ENCODE data around the gene MRPL54.

MRPL54 gene

GRCh38 chr19:3780786-3781304, 18.4 kb downstream of the MRPL54 start:
- DNase-seq (ENCODE audit: low read depth) = no peak
- no peak for TF ChIP-seq CTCF (IDR thresholded peaks at IDR 0.05; ENCODE audit: low read length, missing control alignments)
- H3K4me3 ChIP-seq (replicated peaks; ENCODE audit: low read depth, low read length) = no peak overlapping the region

GRCh38 chr19:3781603-3782002, 19.1 kb downstream of the MRPL54 start:
- DNase-seq (ENCODE audit: low read depth) = no peak
- TF ChIP-seq CTCF (IDR thresholded peaks at IDR 0.05; ENCODE audit: low read length, missing control alignments) = no peak
- H3K4me3 ChIP-seq (replicated peaks; ENCODE audit: low read depth, low read length) = no peak overlapping the region

- TF ChIP-seq CTCF (IDR thresholded peaks at IDR 0.05; ENCODE audit: low read length, missing control alignments) = no peak
- no peak for DNase-seq (ENCODE audit: low read depth)
Measured at GRCh38 chr19:3782330-3782729, 19.8 kb downstream of the MRPL54 start.

GRCh38 chr19:3782903-3783302, 20.4 kb downstream of the MRPL54 start:
- no peak for DNase-seq (ENCODE audit: low read depth)
- TF ChIP-seq CTCF (IDR thresholded peaks at IDR 0.05; ENCODE audit: low read length, missing control alignments) = no peak
- H3K4me3 ChIP-seq (replicated peaks; ENCODE audit: low read depth, low read length) = no peak overlapping the region

More at GRCh38 chr19:3782330-3782729, 19.8 kb downstream of the MRPL54 start:
- no peak overlapping the region for H3K4me3 ChIP-seq (replicated peaks; ENCODE audit: low read depth, low read length)

- DNase-seq (ENCODE audit: low read depth) = no peak
- no peak for TF ChIP-seq CTCF (IDR thresholded peaks at IDR 0.05; ENCODE audit: low read length, missing control alignments)
- no peak overlapping the region for H3K4me3 ChIP-seq (replicated peaks; ENCODE audit: low read depth, low read length)
Measured at GRCh38 chr19:3783660-3784584, 21.4 kb downstream of the MRPL54 start.

- no peak for DNase-seq (ENCODE audit: low read depth)
- no peak for TF ChIP-seq CTCF (IDR thresholded peaks at IDR 0.05; ENCODE audit: low read length, missing control alignments)
- H3K4me3 ChIP-seq (replicated peaks; ENCODE audit: low read depth, low read length) = no peak overlapping the region
Measured at GRCh38 chr19:3784607-3785450, 22.3 kb downstream of the MRPL54 start.
